OCI-LY3 (cell line): ENCODE measurements around the gene LRRN2.

Experiments
- H2AFZ ChIP-seq: fragments of 200-600, 300-600 bp; shearing (Covaris generic); 2 replicates; pipeline ENCODE4 v1.6.0; 2014; ENCODE audit warnings: antibody characterized with exemption, low read depth, low read length
- H3K27ac ChIP-seq: fragments of 200-600, 300-600 bp; sonication (generic); 2 replicates; pipeline ENCODE4 v1.5.1; 2014; ENCODE audit warnings: mild to moderate bottlenecking, low read length, moderate library complexity, mixed read lengths
- H3K27me3 ChIP-seq: fragments of 200-600, 300-600 bp; sonication (generic); 2 replicates; pipeline ENCODE4 v1.6.1; 2014; ENCODE audit warnings: low read depth, low read length, mixed read lengths
- H3K36me3 ChIP-seq: fragments of 200-600, 300-600 bp; sonication (generic); replicated peaks from 2 replicates; pipeline ENCODE3; 2014; ENCODE audit warnings: low read depth, low read length, mixed read lengths
- H3K4me1 ChIP-seq: fragments of 300-600, 200-600 bp; sonication (generic); 2 replicates; pipeline ENCODE4 v1.6.1; 2014; ENCODE audit warnings: low read length, mixed read lengths
- H3K4me2 ChIP-seq: fragments of 200-600, 300-600 bp; sonication (generic); 2 replicates; pipeline ENCODE4 v1.6.1; 2014; ENCODE audit warnings: low read length, mixed read lengths
- H3K4me3 ChIP-seq: fragments of 300-600, 200-600 bp; sonication (generic); 2 replicates; pipeline ENCODE4 v1.5.1; 2014; ENCODE audit warnings: antibody characterized with exemption, mild to moderate bottlenecking, low read length, moderate library complexity
- H3K79me2 ChIP-seq: fragments of 300-600, 200-600 bp; shearing (Covaris generic); 2 replicates; pipeline ENCODE4 v1.6.1; 2014; ENCODE audit warnings: mild to moderate bottlenecking, low read length, mixed read lengths
- H3K9ac ChIP-seq: fragments of 300-600, 200-600 bp; shearing (Covaris generic); 2 replicates; pipeline ENCODE4 v1.6.0; 2014; ENCODE audit warnings: mild to moderate bottlenecking, low read length, moderate library complexity
- H3K9me3 ChIP-seq: fragments of 200-600, 300-600 bp; shearing (Covaris generic); 2 replicates; pipeline ENCODE4 v1.6.1; 2014; ENCODE audit warnings: low read length, mixed read lengths; ENCODE audit not compliant: insufficient read depth
- H4K20me1 ChIP-seq: fragments of 200-600, 300-600 bp; sonication (generic); 2 replicates; pipeline ENCODE4 v1.6.1; 2016; ENCODE audit warnings: low read length, mixed read lengths; ENCODE audit not compliant: insufficient read depth
- EZH2phosphoT487 ChIP-seq: fragments of 200-600 bp; shearing (Covaris generic); IDR thresholded peaks from 2 replicates; pipeline ENCODE4 v1.6.1; 2018; ENCODE audit warnings: antibody characterized with exemption, mixed run types, low read depth
- TF ChIP-seq, protein P1 (sequence below): fragments of 200-600, 300-600 bp; sonication (generic); IDR thresholded peaks from 2 replicates; pipeline ENCODE4 v1.5.1; 2014; ENCODE audit warnings: antibody characterized with exemption, low read length, low read depth

Gene LRRN2

DNA sequence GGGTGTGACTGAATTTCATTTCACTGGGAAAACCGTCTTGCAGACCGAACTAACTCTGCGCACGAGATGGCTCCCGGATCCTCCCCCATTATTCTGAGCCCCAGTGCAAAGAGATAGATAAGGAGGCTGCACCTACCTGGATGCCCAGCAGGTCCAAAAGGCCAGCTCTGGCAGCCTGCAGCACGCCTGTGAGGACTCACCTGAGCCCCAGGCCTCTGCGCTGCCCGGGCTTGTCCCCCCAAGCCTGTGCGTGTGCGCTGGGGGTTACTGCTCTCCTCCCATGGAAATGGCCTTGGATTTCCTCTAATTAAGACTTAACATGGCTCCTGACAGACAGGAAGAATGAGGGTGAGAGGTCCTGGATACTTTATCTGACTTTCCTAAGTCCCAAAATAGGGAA is 85.9 kb downstream of the LRRN2 start:
- Histone ChIP-seq H3K79me2 (no peaks in the 10 kb centered on the region), H3K36me3 (no peaks in the 10 kb centered on the region), H3K9me3 (no peaks in the 10 kb centered on the region), H3K4me3 (no peak overlapping the region), H2AFZ (no peak overlapping the region), H3K27me3 (no peaks in the 10 kb centered on the region), H3K9ac (no peak overlapping the region), H3K4me2 (no peak overlapping the region), H3K4me1 (peaks cover 9% of the 10 kb centered on the region), H3K27ac (no peak overlapping the region), H4K20me1 (no peaks in the 10 kb centered on the region)
- no peak for TF ChIP-seq EZH2phosphoT487
- TF ChIP-seq, protein P1, sequence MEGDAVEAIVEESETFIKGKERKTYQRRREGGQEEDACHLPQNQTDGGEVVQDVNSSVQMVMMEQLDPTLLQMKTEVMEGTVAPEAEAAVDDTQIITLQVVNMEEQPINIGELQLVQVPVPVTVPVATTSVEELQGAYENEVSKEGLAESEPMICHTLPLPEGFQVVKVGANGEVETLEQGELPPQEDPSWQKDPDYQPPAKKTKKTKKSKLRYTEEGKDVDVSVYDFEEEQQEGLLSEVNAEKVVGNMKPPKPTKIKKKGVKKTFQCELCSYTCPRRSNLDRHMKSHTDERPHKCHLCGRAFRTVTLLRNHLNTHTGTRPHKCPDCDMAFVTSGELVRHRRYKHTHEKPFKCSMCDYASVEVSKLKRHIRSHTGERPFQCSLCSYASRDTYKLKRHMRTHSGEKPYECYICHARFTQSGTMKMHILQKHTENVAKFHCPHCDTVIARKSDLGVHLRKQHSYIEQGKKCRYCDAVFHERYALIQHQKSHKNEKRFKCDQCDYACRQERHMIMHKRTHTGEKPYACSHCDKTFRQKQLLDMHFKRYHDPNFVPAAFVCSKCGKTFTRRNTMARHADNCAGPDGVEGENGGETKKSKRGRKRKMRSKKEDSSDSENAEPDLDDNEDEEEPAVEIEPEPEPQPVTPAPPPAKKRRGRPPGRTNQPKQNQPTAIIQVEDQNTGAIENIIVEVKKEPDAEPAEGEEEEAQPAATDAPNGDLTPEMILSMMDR = no peak

DNA sequence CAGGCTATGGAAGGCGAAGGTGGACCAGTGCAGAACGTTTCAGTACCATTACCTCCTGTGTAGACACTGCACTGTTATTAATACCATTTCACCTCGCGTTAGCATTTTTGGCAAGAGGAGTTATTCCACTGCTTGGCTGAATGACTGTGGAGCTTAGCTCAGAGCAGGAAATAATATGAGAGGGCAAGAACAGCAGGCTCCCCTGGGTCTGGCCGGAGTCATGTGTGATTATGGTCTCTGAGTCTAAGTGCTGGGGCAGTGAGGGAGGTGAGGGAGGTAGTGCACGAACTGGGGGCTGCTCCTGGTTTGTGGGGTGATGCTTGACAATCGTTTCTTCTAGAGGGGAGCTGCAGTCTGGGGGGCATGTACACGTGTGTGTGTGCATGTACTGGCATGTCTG is 86.4 kb downstream of the LRRN2 start:
- Histone ChIP-seq H2AFZ (no peak overlapping the region), H3K79me2 (no peaks in the 10 kb centered on the region), H3K27me3 (no peaks in the 10 kb centered on the region), H3K4me2 (no peak overlapping the region), H3K9ac (no peak overlapping the region), H3K36me3 (no peaks in the 10 kb centered on the region), H3K4me1 (peaks cover 9% of the 10 kb centered on the region), H4K20me1 (no peaks in the 10 kb centered on the region), H3K4me3 (no peak overlapping the region), H3K9me3 (no peaks in the 10 kb centered on the region), H3K27ac (no peak overlapping the region)
- TF ChIP-seq, protein P1 = no peak
- no peak for TF ChIP-seq EZH2phosphoT487

DNA sequence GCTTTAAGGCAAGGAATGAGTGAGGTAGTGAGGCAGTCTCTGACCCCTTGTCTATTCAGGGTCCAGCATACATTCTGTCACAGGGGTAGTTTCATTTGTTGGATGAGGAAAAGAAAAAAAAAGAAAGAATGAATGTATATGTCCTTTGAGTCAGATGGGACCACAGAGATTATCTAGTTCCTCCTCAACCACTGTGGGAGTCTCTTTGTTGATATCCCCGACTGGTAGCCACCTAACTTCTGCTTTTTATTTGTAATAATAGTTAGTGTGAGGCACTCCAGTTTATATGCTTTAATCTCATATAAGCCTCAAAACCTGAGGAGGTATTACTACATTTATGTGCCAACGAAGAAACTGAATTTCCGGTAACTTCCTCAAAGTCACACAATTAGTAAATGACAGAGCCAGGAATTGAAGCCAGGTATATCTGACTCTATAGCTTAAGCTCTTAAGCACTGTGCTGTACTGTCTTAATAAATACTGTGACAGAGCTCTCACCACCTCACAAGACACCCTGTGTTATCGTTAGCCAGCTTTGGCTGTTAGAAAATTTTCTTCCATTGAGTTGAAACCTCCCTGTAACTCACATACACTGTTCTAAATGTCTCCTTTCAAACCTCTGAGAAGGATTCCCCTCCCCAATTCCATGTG is 87.1 kb downstream of the LRRN2 start:
- TF ChIP-seq, protein P1 = no peak
- TF ChIP-seq EZH2phosphoT487 = no peak
- Histone ChIP-seq H3K4me3 (no peak overlapping the region), H3K4me2 (no peak overlapping the region), H3K36me3 (no peaks in the 10 kb centered on the region), H3K9ac (no peak overlapping the region), H3K27ac (no peak overlapping the region), H4K20me1 (no peaks in the 10 kb centered on the region), H3K9me3 (no peaks in the 10 kb centered on the region), H3K79me2 (no peaks in the 10 kb centered on the region), H3K27me3 (no peaks in the 10 kb centered on the region), H2AFZ (no peak overlapping the region), H3K4me1 (peaks cover 9% of the 10 kb centered on the region)

DNA sequence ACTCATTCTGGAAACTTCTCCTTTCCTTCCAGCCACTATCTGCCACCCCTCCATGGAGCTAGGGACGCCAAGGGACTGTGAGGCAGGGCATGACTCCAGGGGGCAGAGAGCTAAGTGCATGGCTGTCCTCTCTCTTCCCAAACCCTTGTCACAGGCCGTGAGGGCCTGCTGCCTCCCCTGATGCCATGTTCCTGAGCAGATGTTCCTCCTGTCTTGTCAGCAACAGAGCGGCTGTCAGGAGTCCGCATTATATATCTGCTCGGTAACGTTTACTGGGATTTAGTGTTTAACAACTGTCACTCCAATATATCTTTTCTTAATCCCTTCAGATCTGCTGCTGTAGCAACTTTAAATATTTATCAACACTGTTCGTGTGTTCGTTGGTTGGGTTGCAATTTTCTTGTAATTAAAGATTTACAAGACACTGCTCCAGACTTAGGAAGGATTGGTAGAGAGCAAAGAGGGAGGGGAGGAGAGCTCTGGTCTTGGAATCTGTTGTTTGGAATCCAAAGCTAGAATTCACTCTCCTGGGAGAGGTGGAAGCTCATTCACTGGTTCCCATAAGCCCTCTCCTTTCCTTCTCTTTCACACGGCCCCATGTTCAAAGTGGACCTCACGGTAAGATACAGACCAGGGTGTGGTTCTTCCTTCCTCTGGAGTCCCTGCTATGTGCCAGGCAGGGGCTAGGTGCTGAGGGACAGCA is 93.1 kb downstream of the LRRN2 start:
- H3K9ac ChIP-seq = no peak overlapping the region
- TF ChIP-seq, protein P1 = no peak
- TF ChIP-seq EZH2phosphoT487 = no peak
- H2AFZ ChIP-seq = no peak overlapping the region
- H3K9me3 ChIP-seq = no peaks in the 10 kb centered on the region
- no peak overlapping the region for H3K27ac ChIP-seq
- no peaks in the 10 kb centered on the region for H4K20me1 ChIP-seq
- H3K27me3 ChIP-seq = no peaks in the 10 kb centered on the region
- no peak overlapping the region for H3K4me3 ChIP-seq
- H3K4me2 ChIP-seq = no peak overlapping the region
- H3K4me1 ChIP-seq = no peaks in the 10 kb centered on the region
- H3K36me3 ChIP-seq = no peaks in the 10 kb centered on the region
- no peaks in the 10 kb centered on the region for H3K79me2 ChIP-seq
